ENCODE results near the gene MGP. TPM values are rescaled to one million over a fixed set of nuclear protein-coding genes. Genes with fewer than 3 reads are reported as not detected.
A peak's percentile ranks its signal among the peaks of the same experiment; 100 is the strongest.

Gene MGP
- total RNA-seq, 4 donors from 2014 or later: 32.4 to 67.3 (median 47.1) TPM

GRCh38 chr12:14853961-14854360, 31.7 kb downstream of the MGP start:
- ATAC-seq (no peak), DNase-seq (no peak)
- no peak overlapping the region for H3K27ac ChIP-seq
- intact Hi-C loops (cut with DNase I; ENCODE audit: low total_unique reads): no loop called here
- H3K4me3 ChIP-seq: no peak overlapping the region
- in situ Hi-C loops (cut with MboI; ENCODE audit: low sequenced_read_pairs in 4 of 4): no loop called here
- TF ChIP-seq POLR2A (IDR thresholded peaks at IDR 0.05): no peak
- no peak for TF ChIP-seq CTCF (IDR thresholded peaks at IDR 0.05 in 4 of 5, conservative IDR thresholded peaks at IDR 0.05 in 1 of 5)
- no peaks in the 10 kb centered on the region for H3K27me3 ChIP-seq
- H3K4me1 ChIP-seq: peaks cover 0 to 7% of the 10 kb centered on the region in 2 donors
- H3K9me3 ChIP-seq: no peaks in the 10 kb centered on the region
- no peaks in the 10 kb centered on the region for H3K36me3 ChIP-seq

GRCh38 chr12:14852880-14853279, 32.8 kb downstream of the MGP start:
- H3K9me3 ChIP-seq: no peaks in the 10 kb centered on the region
- H3K36me3 ChIP-seq: no peaks in the 10 kb centered on the region
- no peak overlapping the region for H3K4me3 ChIP-seq
- peaks cover 0 to 7% of the 10 kb centered on the region in 2 donors for H3K4me1 ChIP-seq
- no peak for DNase-seq
- no peaks in the 10 kb centered on the region for H3K27me3 ChIP-seq
- intact Hi-C loops (cut with DNase I; ENCODE audit: low total_unique reads) (no loop called here), in situ Hi-C loops (cut with MboI; ENCODE audit: low sequenced_read_pairs in 4 of 4) (no loop called here)
- TF ChIP-seq POLR2A (IDR thresholded peaks at IDR 0.05) (no peak), CTCF (IDR thresholded peaks at IDR 0.05 in 4 of 5, conservative IDR thresholded peaks at IDR 0.05 in 1 of 5) (no peak)
- no peak overlapping the region for H3K27ac ChIP-seq
- no peak for ATAC-seq

DNA sequence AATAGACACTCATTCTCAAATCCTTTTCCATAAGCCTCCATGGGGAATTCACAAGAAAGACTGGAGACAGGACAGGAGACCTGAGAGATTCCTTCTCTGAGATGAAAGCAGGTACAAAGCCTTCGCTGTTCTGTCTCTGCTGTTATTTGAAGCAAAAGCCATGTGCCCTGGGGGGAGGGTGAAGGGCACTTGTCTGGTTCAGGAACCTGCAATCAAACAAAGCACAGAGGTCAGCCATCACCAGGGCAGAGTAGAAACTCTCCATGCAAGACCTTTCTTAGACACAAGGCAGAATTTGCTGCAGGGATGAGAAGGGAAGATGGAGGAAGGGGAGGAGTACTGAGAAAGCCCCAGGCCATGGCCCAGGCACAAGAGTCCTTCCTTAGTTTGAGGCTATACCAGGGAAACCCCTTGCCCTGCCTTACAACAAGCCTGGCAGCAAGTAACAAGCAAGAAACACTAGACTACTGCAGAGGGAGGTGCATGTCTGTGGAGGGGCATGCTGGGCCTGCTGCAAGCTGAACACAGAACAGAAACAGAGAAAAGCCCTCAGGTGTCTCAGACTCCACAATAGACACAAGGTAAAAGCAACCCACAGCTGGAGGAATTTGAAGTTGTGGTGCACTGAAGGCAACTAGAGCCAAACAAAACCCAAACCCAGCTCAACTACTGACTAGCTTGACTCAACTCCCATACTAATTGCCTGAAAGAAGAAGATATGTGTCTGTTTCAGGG, 34.6 kb downstream of the MGP start:
- in situ Hi-C loops (cut with MboI; ENCODE audit: low sequenced_read_pairs in 4 of 4) (no loop called here), intact Hi-C loops (cut with DNase I; ENCODE audit: low total_unique reads) (no loop called here)
- no peak for ATAC-seq

GRCh38 chr12:14849661-14850060, 36.0 kb downstream of the MGP start:
- Histone ChIP-seq H3K9me3 (no peaks in the 10 kb centered on the region), H3K4me3 (no peak overlapping the region), H3K4me1 (peaks cover 14 to 18% of the 10 kb centered on the region in 2 donors), H3K27me3 (no peaks in the 10 kb centered on the region), H3K36me3 (no peaks in the 10 kb centered on the region), H3K27ac (peak overlapping the region in 3 of 4 donors; percentile 15 to 23 (median 21))
- in situ Hi-C loops (cut with MboI; ENCODE audit: low sequenced_read_pairs in 4 of 4): loop anchor here (5.0 to 25.0 kb wide), 6 partner anchors 145 to 415 kb away; partner anchors contain the start of gene RERG (in 1 of the 4)
- intact Hi-C loops (cut with DNase I; ENCODE audit: low total_unique reads): loop anchor here (5.0 kb wide), 2 partner anchors 298 to 418 kb away; no protein-coding TSS in a partner anchor
- TF ChIP-seq POLR2A (IDR thresholded peaks at IDR 0.05): no peak
- TF ChIP-seq CTCF (IDR thresholded peaks at IDR 0.05 in 4 of 5, conservative IDR thresholded peaks at IDR 0.05 in 1 of 5): no peak
- ATAC-seq (peak in 1 of 2 donors; percentile 33), DNase-seq (no peak)

More for the DNA sequence above, 34.6 kb downstream of the MGP start:
- Histone ChIP-seq H3K36me3 (no peaks in the 10 kb centered on the region), H3K27ac (no peak overlapping the region), H3K9me3 (no peaks in the 10 kb centered on the region), H3K27me3 (no peaks in the 10 kb centered on the region), H3K4me3 (no peak overlapping the region), H3K4me1 (peaks cover 14% of the 10 kb centered on the region in 2 donors)
- TF ChIP-seq CTCF (IDR thresholded peaks at IDR 0.05 in 4 of 5, conservative IDR thresholded peaks at IDR 0.05 in 1 of 5) (no peak), POLR2A (IDR thresholded peaks at IDR 0.05) (no peak)
- no peak for DNase-seq
